H1 (cell line): Measurements from ENCODE around the gene DHRS3. TPM values are rescaled to one million over a fixed set of nuclear protein-coding genes. Genes with fewer than 3 reads are reported as not detected.

Experiments used
- HDAC2 ChIP-seq, 2 experiments: fragments of 300-600 bp in 1 of 2; sonication (generic) in 1 of 2; IDR thresholded peaks; 2 replicates each; pipeline ENCODE4 v1.6.1; 2011 to 2012; ENCODE audit warnings: low read depth in 2 of 2, low read length in 2 of 2, mild to moderate bottlenecking in 2 of 2, moderate library complexity in 2 of 2, borderline replicate concordance in 1 of 2, inconsistent platforms in 1 of 2
- KDM4A ChIP-seq: IDR thresholded peaks from one replicate; pipeline ENCODE4 v1.7.1; 2012; ENCODE audit warnings: low read depth, mild to moderate bottlenecking, moderate library complexity, low read length, inconsistent platforms; ENCODE audit not compliant: severe bottlenecking
- NRF1 ChIP-seq: IDR thresholded peaks from 2 replicates; pipeline ENCODE4 v1.6.1; 2011; ENCODE audit warnings: mild to moderate bottlenecking, low read depth, low read length, improper control_type of control experiment
- TAF7 ChIP-seq: optimal IDR thresholded peaks from 2 replicates; pipeline ENCODE3; 2011; ENCODE audit warnings: low read depth, mild to moderate bottlenecking, inconsistent platforms, low read length, moderate library complexity, borderline replicate concordance
- ZNF274 ChIP-seq: IDR thresholded peaks from 2 replicates; pipeline ENCODE4 v1.7.0; 2012; ENCODE audit warnings: low read length, borderline replicate concordance; ENCODE audit errors: extremely low read depth
- polyA plus RNA-seq, 7 experiments: library from polyadenylated mRNA; depleted of rRNA in 3 of 7; stranded (reverse) in 5 of 7; unstranded in 2 of 7; fragments of >200 nt in 5 of 7; fragments of 200-250 nt in 2 of 7; gene quantifications; 1 replicate in 5 of 7; 2 replicates in 1 of 7; 4 replicates in 1 of 7; pipeline versions ENCODE4 v1.2.1 to v1.2.3, GENCODE V29; 2011 to 2013; ENCODE audit warnings: missing spikeins in 2 of 7, mixed read lengths in 2 of 7
- total RNA-seq: library from RNA; stranded (reverse); fragmentation: NEBNext Ultra II Directional; extraction: Animal tissue kit (Norgen Biotek cat#: 25700); gene quantifications from 2 replicates; pipeline ENCODE4 v1.2.1, GENCODE V29; 2021

DHRS3 gene
- total and polyA plus RNA-seq, 2 of the 8 experiments (the other 6 are each of a cell fraction or from before 2014, with no cell fraction given) = 32.5 to 36.4 TPM

- TF ChIP-seq TAF7 = no peak
- TF ChIP-seq KDM4A = peak; percentile 33
- no peak for TF ChIP-seq ZNF274
- no peak for TF ChIP-seq NRF1
- 0 out of 4 replicates have a peak, but pooled peaks of 1 of the 2 experiments have one; percentile 36 for TF ChIP-seq HDAC2 (IDR thresholded peaks at IDR 0.05; ENCODE audit: borderline replicate concordance in 1 of 2, low read depth in 2 of 2, low read length in 2 of 2)
These were observed 1.2 kb downstream of the DHRS3 start (continued) for GRCh38 chr1:12616709-12617373.
